HFFc6 (cell line): ENCODE measurements around the gene PPP4R3A. TPM values are rescaled to one million over a fixed set of nuclear protein-coding genes. Genes with fewer than 3 reads are reported as not detected.

Source experiments
- DNase-seq: peaks from one replicate; pipeline ENCODE4 v3.0.0-alpha.2; 2018
- H3K27ac Mint-ChIP-seq: 2 replicates; pipeline ENCODE4 v1.8.0; 2020; ENCODE audit warnings: mild to moderate bottlenecking, mixed read lengths
- H3K27me3 Mint-ChIP-seq: 2 replicates; pipeline ENCODE4 v1.8.0; 2021; ENCODE audit warnings: mild to moderate bottlenecking, moderate library complexity, mixed read lengths; ENCODE audit not compliant: insufficient read depth
- H3K36me3 Mint-ChIP-seq: 2 replicates; pipeline ENCODE4 v1.8.0; 2021; ENCODE audit warnings: low read depth, mixed read lengths
- H3K4me1 Mint-ChIP-seq: 2 replicates; pipeline ENCODE4 v1.8.0; 2020; ENCODE audit warnings: low read depth, mixed read lengths
- H3K4me3 Mint-ChIP-seq: 2 replicates; pipeline ENCODE4 v1.8.0; 2020; ENCODE audit warnings: mild to moderate bottlenecking, moderate library complexity, mixed read lengths
- H3K9me3 Mint-ChIP-seq: 2 replicates; pipeline ENCODE4 v1.8.0; 2020; ENCODE audit warnings: mild to moderate bottlenecking, mixed read lengths
- total RNA-seq, 6 experiments: library from RNA; stranded (reverse); fragmentation: NEBNext Ultra II Directional; extraction: Animal tissue kit (Norgen Biotek cat#: 25700); gene quantifications; 2 replicates in 1 of 6; 3 replicates in 5 of 6; pipeline ENCODE4 v1.2.3, GENCODE V29; 2021
- TF ChIP-seq, protein P1 (sequence below): fragments of 200-600 bp; sonication (generic); IDR thresholded peaks from 2 replicates; pipeline ENCODE4 v1.5.0; 2021; ENCODE audit warnings: antibody characterized with exemption, mild to moderate bottlenecking

Gene PPP4R3A
- total RNA-seq, 6 experiments from 2014 or later: 49.0 to 55.6 (median 53.3) TPM

DNA sequence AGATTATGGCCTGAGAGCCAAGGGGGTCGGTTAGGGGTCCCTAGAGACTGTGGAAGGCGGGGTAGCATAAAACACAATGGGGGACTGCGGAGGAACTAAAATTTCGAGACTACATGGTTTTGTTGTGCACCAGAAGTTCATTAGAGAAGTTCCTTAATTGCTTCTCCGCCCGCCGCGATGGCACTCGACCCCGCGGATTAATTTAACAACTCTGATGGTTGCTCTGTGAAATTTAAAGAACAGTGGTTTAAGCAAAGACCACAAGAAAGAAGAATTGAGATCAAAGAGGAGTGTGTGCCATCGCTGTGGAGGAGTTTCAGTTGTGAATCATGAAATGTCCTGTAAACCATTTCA, 91.1 kb downstream of the PPP4R3A start:
- TF ChIP-seq, protein P1, sequence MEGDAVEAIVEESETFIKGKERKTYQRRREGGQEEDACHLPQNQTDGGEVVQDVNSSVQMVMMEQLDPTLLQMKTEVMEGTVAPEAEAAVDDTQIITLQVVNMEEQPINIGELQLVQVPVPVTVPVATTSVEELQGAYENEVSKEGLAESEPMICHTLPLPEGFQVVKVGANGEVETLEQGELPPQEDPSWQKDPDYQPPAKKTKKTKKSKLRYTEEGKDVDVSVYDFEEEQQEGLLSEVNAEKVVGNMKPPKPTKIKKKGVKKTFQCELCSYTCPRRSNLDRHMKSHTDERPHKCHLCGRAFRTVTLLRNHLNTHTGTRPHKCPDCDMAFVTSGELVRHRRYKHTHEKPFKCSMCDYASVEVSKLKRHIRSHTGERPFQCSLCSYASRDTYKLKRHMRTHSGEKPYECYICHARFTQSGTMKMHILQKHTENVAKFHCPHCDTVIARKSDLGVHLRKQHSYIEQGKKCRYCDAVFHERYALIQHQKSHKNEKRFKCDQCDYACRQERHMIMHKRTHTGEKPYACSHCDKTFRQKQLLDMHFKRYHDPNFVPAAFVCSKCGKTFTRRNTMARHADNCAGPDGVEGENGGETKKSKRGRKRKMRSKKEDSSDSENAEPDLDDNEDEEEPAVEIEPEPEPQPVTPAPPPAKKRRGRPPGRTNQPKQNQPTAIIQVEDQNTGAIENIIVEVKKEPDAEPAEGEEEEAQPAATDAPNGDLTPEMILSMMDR: peak; percentile 76
- Mint-ChIP-seq H3K9me3 (no peaks in the 10 kb centered on the region), H3K4me3 (no peak overlapping the region), H3K36me3 (no peaks in the 10 kb centered on the region), H3K27me3 (peaks cover 47% of the 10 kb centered on the region), H3K27ac (no peak overlapping the region), H3K4me1 (no peaks in the 10 kb centered on the region)
- DNase-seq: no peak

DNA sequence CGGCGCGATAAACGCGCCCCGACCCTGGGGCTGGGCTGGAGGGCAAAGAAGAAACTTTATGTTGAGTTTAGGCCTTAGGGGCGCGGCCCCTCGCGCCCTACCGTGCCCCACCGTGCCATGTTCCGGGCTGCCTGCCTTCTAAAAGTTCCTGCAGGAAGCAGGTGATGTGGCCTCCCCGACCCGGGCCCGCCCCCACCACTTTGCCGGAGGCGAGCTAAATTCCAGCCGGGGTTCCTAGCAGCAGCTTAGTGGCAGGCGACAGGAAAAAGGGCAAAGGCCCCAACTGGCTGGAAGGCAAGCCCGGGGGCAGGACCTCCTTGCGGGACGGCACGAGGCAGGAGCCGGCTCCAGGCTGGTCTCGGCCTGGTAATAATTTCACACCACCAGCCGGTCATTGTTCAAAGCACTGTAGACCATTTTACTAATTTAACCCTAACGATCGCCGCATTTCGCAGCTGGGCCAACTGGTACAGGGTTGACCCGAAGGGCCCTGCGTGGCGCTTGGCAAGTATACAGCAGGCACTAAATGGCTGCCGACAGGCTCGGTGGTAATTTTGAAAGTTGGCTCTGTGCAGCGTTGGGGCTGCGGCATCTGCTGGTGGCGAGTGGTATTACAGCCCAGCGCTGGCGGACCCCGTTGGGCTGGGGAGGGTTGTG, 91.6 kb downstream of the PPP4R3A start:
- Mint-ChIP-seq H3K27me3 (peaks cover 47% of the 10 kb centered on the region), H3K9me3 (no peaks in the 10 kb centered on the region), H3K27ac (no peak overlapping the region), H3K36me3 (no peaks in the 10 kb centered on the region), H3K4me1 (no peaks in the 10 kb centered on the region), H3K4me3 (peak overlapping the region; percentile 43; the same call in 1 of the 2 replicates)
- TF ChIP-seq, protein P1: peak; percentile 98
- peak; percentile 7 for DNase-seq

DNA sequence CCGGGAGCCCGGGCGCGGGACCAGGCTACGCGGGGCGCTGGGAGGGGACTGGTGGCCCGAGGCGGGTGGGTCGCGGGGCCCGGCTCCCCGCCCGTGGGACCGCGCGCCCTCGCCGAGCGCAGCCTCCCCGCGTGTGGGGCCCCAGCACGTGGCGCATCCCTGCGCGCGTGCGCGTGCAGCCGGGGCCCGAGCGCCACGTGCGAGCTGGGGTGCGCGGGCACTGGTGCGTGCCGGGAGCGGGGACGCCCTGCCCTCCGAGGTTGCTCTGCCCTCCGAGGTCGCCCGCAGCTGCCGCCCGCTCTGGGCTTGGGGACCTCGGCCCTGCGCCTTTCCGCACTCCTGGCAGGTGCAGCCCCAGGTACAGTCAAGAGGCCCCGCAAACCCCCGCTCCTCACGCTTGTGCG, 92.1 kb downstream of the PPP4R3A start:
- peaks cover 47% of the 10 kb centered on the region for H3K27me3 Mint-ChIP-seq
- H3K9me3 Mint-ChIP-seq: no peaks in the 10 kb centered on the region
- no peaks in the 10 kb centered on the region for H3K4me1 Mint-ChIP-seq
- H3K36me3 Mint-ChIP-seq: no peaks in the 10 kb centered on the region
- no peak overlapping the region; the same call in 1 of the 2 replicates for H3K4me3 Mint-ChIP-seq
- TF ChIP-seq, protein P1: no peak
- H3K27ac Mint-ChIP-seq: no peak overlapping the region
- DNase-seq: no peak

DNA sequence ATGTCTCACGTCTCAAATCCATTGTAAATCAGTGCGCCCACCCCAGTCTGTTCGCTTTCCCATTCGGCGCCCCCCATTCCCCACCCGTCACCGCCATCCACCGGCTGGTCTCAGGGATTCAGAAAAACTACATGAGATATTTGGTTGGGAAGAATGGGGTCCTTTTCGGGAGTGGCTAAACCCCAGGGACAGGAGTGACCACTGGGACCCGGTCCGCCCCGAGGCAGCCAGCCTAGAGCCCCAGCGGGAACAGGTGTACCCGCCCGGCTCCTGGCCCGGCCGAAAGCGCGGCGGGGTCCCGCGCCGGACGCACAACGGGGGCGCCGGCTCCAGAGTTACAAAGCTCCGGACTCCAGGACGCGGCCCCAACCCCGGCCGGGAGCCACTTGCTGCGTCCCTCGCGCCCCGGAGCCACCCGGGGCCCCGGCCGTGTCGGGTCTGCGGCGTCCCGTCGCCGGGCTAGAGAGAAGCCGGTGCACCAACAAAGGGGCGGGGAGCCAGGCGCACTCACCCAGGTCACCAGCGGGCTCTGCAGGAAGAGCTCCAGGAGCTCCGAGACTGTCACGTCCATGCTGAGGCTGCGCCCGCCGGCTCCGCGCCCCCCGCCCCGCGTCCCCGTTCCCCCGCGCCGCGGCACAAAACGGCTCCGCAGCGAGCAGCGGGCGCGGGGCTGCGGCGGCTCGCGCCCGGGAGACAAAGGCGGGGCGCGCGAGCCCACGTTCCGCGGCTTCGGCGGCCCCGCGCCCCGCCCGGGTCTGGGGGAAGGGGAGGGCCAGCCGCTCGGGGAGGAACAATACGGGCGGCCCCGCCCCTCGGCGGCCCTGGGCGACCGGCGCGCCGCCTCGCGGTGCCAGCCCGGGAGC, 92.8 kb downstream of the PPP4R3A start, which contains the start of gene CCDC88C:
TSS of gene CCDC88C (minus strand) at position 701 of the 863 bp plus-strand sequence. CDS start at position 571, 130 bp downstream.
- TF ChIP-seq, protein P1: no peak
- H3K36me3 Mint-ChIP-seq: no peaks in the 10 kb centered on the region
- DNase-seq: no peak
- peak within 1 kb of the TSS; percentile 43; the same call in 1 of the 2 replicates for H3K4me3 Mint-ChIP-seq
- H3K27me3 Mint-ChIP-seq: peaks cover 50% of the 10 kb centered on the region
- no peak within 1 kb of the TSS for H3K27ac Mint-ChIP-seq
- H3K4me1 Mint-ChIP-seq: no peaks in the 10 kb centered on the region
- no peaks in the 10 kb centered on the region for H3K9me3 Mint-ChIP-seq

DNA sequence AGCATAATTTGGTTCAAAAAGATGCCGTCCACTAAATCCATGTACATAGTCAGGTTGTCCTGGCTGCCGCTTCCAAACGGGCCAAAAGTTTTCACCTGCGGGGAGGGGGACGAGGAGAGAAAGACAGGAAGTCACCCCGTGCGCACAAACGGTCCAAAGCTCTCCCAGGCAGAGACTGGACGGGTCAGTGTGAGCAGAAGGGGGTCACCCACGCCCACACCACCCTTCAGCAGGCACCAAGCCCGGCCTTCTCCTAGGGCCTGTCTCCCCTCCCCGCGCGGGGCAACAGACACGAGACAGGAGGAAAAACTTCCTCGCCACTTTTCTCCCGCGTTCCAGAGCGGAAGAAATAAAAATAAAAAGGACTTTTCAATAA, 93.4 kb downstream of the PPP4R3A start:
- Mint-ChIP-seq H3K27ac (no peak overlapping the region), H3K36me3 (no peaks in the 10 kb centered on the region), H3K27me3 (peaks cover 53% of the 10 kb centered on the region), H3K4me1 (no peaks in the 10 kb centered on the region), H3K4me3 (no peak overlapping the region), H3K9me3 (no peaks in the 10 kb centered on the region)
- DNase-seq: no peak
- TF ChIP-seq, protein P1: no peak
